GM12878 (cell line): Measurements from ENCODE around the gene KRTAP21-1. TPM values are rescaled to one million over a fixed set of nuclear protein-coding genes. Genes with fewer than 3 reads are reported as not detected.

Source experiments
- ATAC-seq: fragments of 200-7000 bp; cut with Tn5 transposase; 3 replicates; pipeline ENCODE4 v1.9.1; 2020; ENCODE audit warnings: mild to moderate bottlenecking, moderate library complexity
- BruUV-seq: library from RNA; stranded (reverse); fragments of 400-500 nt; replicated peaks from 2 replicates; lab custom pipeline; 2021; lab: Mats Ljungman, UMichigan
- CTCF ChIA-PET: fragments of 300-600 bp; sonication (Branson Sonifier 250); formaldehyde crosslinking; extraction: SDS; loops from one replicate; lab custom pipeline; 2021; ENCODE audit warnings: inconsistent platforms; lab: Yijun Ruan, JAX
- POLR2A ChIA-PET: fragments of 350-600 bp; formaldehyde crosslinking; extraction: SDS; loops from one replicate; lab custom pipeline; 2021; ENCODE audit warnings: inconsistent platforms; lab: Charles Lee
- RAD21 ChIA-PET: fragments of 300-600 bp; sonication (Branson Sonifier 250); formaldehyde crosslinking; loops from one replicate; lab custom pipeline; 2023; ENCODE audit warnings: antibody characterized with exemption; ENCODE audit not compliant: unreplicated experiment; lab: Charles Lee
- SMC1A ChIA-PET: fragments of 300-600 bp; sonication (Branson Sonifier 250); formaldehyde crosslinking; loops from one replicate; lab custom pipeline; 2023; ENCODE audit not compliant: unreplicated experiment, uncharacterized antibody; lab: Charles Lee
- DNase-seq: peaks from one replicate; pipeline ENCODE4 v3.0.0-alpha.2; 2011; ENCODE audit warnings: low read depth, low spot score
- FAIRE-seq: peaks from 3 replicates; lab custom pipeline; 2011; peaks lifted over from hg19 to GRCh38; lab: Jason Lieb, UNC
- H2AFZ ChIP-seq: 2 replicates; pipeline ENCODE4 v1.6.0; 2011; ENCODE audit warnings: low read depth, low read length, control low read depth; ENCODE audit not compliant: control insufficient read depth
- H3K27ac ChIP-seq: 2 replicates; pipeline ENCODE4 v1.5.1; 2011; ENCODE audit warnings: control low read depth; ENCODE audit not compliant: control insufficient read depth, insufficient read depth
- H3K27me3 ChIP-seq, 2 experiments: replicated peaks in 1 of 2; 2 replicates each; pipeline versions ENCODE4 v1.6.0 to v1.6.1; 2011; ENCODE audit warnings: low read length in 1 of 2; ENCODE audit not compliant: control insufficient read depth in 2 of 2, insufficient read depth in 2 of 2
- H3K36me3 ChIP-seq, 2 experiments: 2 replicates each; pipeline ENCODE4 v1.5.1; 2011; ENCODE audit warnings: low read length in 1 of 2; ENCODE audit not compliant: control insufficient read depth in 2 of 2, insufficient read depth in 2 of 2
- H3K4me1 ChIP-seq: 2 replicates; pipeline ENCODE4 v1.6.1; 2011; ENCODE audit warnings: mild to moderate bottlenecking, low read length, moderate library complexity, mixed read lengths; ENCODE audit not compliant: control insufficient read depth, insufficient read depth
- H3K4me2 ChIP-seq: 2 replicates; pipeline ENCODE4 v1.6.0; 2011; ENCODE audit warnings: control low read depth; ENCODE audit not compliant: control insufficient read depth, insufficient read depth
- H3K4me3 ChIP-seq: fragments of 200-600 bp; sonication (generic); 2 replicates; pipeline ENCODE4 v1.5.1; 2016
- H3K79me2 ChIP-seq: 2 replicates; pipeline ENCODE4 v1.6.0; 2011; ENCODE audit warnings: low read length; ENCODE audit not compliant: control insufficient read depth, insufficient read depth
- H3K9ac ChIP-seq: 2 replicates; pipeline ENCODE4 v1.8.0; 2011; ENCODE audit warnings: low read length, control low read depth, mixed read lengths; ENCODE audit not compliant: control insufficient read depth, insufficient read depth
- H3K9me3 ChIP-seq: replicated peaks from 3 replicates; pipeline ENCODE4 v1.5.1; 2011; ENCODE audit warnings: mild to moderate bottlenecking, low read length; ENCODE audit not compliant: control insufficient read depth, insufficient read depth
- H4K20me1 ChIP-seq: 2 replicates; pipeline ENCODE4 v1.6.0; 2011; ENCODE audit not compliant: control insufficient read depth, insufficient read depth
- BACH1 ChIP-seq: fragments of 450-650 bp; IDR thresholded peaks from 2 replicates; pipeline ENCODE4 v1.6.1; 2017; ENCODE audit warnings: mild to moderate bottlenecking, borderline replicate concordance
- EP300 ChIP-seq, 2 experiments: fragments of 150-350 bp in 1 of 2; IDR thresholded peaks; 2 replicates each; pipeline ENCODE4 v1.6.1; 2011 to 2012; ENCODE audit warnings: low read depth in 2 of 2, low read length in 2 of 2, borderline replicate concordance in 1 of 2, improper control_type of control experiment in 1 of 2, inconsistent platforms in 1 of 2; ENCODE audit not compliant: control insufficient read depth in 1 of 2
- IKZF1 ChIP-seq: fragments of 450-650 bp; conservative IDR thresholded peaks from 2 replicates; pipeline ENCODE4 v1.6.1; 2017; ENCODE audit warnings: antibody characterized with exemption, mild to moderate bottlenecking
- MEF2A ChIP-seq: IDR thresholded peaks from 2 replicates; pipeline ENCODE4 v1.6.1; 2011; ENCODE audit warnings: low read depth, mild to moderate bottlenecking, low read length, moderate library complexity; ENCODE audit not compliant: insufficient read depth
- MEF2B ChIP-seq: fragments of 450-650 bp; IDR thresholded peaks from 2 replicates; pipeline ENCODE4 v1.6.1; 2018; ENCODE audit warnings: mild to moderate bottlenecking, moderate library complexity; ENCODE audit not compliant: partially characterized antibody, poor library complexity, severe bottlenecking
- NFYB ChIP-seq: IDR thresholded peaks from 2 replicates; pipeline ENCODE4 v1.6.1; 2011; ENCODE audit warnings: low read depth, mild to moderate bottlenecking, low read length, improper control_type of control experiment, moderate library complexity; ENCODE audit not compliant: insufficient read depth
- ZNF592 ChIP-seq: fragments of 450-650 bp; IDR thresholded peaks from 2 replicates; pipeline ENCODE4 v1.6.1; 2017; ENCODE audit warnings: mild to moderate bottlenecking, moderate library complexity
- ZSCAN29 ChIP-seq: fragments of 450-650 bp; IDR thresholded peaks from 2 replicates; pipeline ENCODE4 v1.6.1; 2017; ENCODE audit warnings: mild to moderate bottlenecking, moderate library complexity
- WGBS: methylation state at CpG from one replicate; pipeline ENCODE4 v1.1.6; 2016; ENCODE audit warnings: low lambda C conversion rate; ENCODE audit not compliant: insufficient replicate concordance, insufficient coverage; ENCODE audit errors: missing lambda C conversion rate; 5-methylcytosine and 5-hydroxymethylcytosine counted together
- in situ Hi-C: fragments of 300-500 bp; cut with MboI; formaldehyde crosslinking; loops from 9 replicates; pipeline ENCODE4 v1.14.3; 2018; ENCODE audit warnings: mixed read lengths
- intact Hi-C: fragments of 100-400 bp; cut with micrococcal nuclease; formaldehyde crosslinking; loops from one replicate; pipeline ENCODE4 v1.14.2; 2022; ENCODE audit not compliant: unreplicated experiment
- polyA plus RNA-seq, 11 experiments: library from polyadenylated mRNA; depleted of rRNA in 4 of 11; unstranded in 6 of 11; stranded (reverse) in 5 of 11; fragments of >200 nt; fragmentation: Nextera tagmentation in 4 of 11; fragmentation: Illumina TruSeq in 1 of 11; extraction: Ambion mirVana in 4 of 11; extraction: Trizol in 1 of 11; gene quantifications; 1 replicate in 1 of 11; 2 replicates in 10 of 11; pipeline versions ENCODE4 v1.2.1 to v1.2.3, GENCODE V29; 2011 to 2016; ENCODE audit warnings: inconsistent platforms in 2 of 11, missing spikeins in 2 of 11, low read depth in 1 of 11
- total RNA-seq, 4 experiments: library from RNA; depleted of rRNA in 3 of 4; stranded (reverse); fragments of >200 nt in 3 of 4; fragmentation: Illumina TruSeq in 1 of 4; extraction: Trizol in 1 of 4; gene quantifications; 2 replicates each; pipeline versions ENCODE4 v1.2.1 to v1.2.3, GENCODE V29; 2013 to 2021

Gene KRTAP21-1
- total and polyA plus RNA-seq, 10 of the 15 experiments (the other 5 are each of a cell fraction or from before 2014, with no cell fraction given), result not detected

GRCh38 chr21:30760776-30761175, 5.5 kb upstream of the KRTAP21-1 start (continued):
- TF ChIP-seq ZSCAN29, result no peak
- no peak for TF ChIP-seq BACH1

- no peak for ATAC-seq
- POLR2A ChIA-PET, result no interaction called here
- no peaks in the 10 kb centered on the region; the same call in 2 of the 3 replicates for H3K9me3 ChIP-seq
- FAIRE-seq, result no peak
- H3K4me3 ChIP-seq, result no peak overlapping the region
- H3K9ac ChIP-seq, result no peak overlapping the region
- RAD21 ChIA-PET, result no interaction called here
- no peaks in the 10 kb centered on the region for H3K36me3 ChIP-seq
- H3K27ac ChIP-seq, result no peak overlapping the region
- H3K79me2 ChIP-seq, result no peaks in the 10 kb centered on the region
- H3K27me3 ChIP-seq, result no peaks in the 10 kb centered on the region
- no TSS peak for BruUV-seq
- SMC1A ChIA-PET, result no interaction called here
- no peak for DNase-seq
- H2AFZ ChIP-seq, result no peak overlapping the region
- CTCF ChIA-PET, result no interaction called here
- H3K4me2 ChIP-seq, result no peak overlapping the region
- intact Hi-C loops (no loop called here), in situ Hi-C loops (no loop called here)
- no peaks in the 10 kb centered on the region for H4K20me1 ChIP-seq
- H3K4me1 ChIP-seq, result no peaks in the 10 kb centered on the region
- TF ChIP-seq IKZF1, result no peak
- TF ChIP-seq, all 136 proteins: peak for 0
- 13% methylated on average over 2 of the region's 2 CpGs for WGBS
Observed at GRCh38 chr21:30758306-30758705, 3.1 kb upstream of the KRTAP21-1 start.

- FAIRE-seq (no peak), DNase-seq (no peak)
- no peak within 1 kb of the TSS for H3K4me2 ChIP-seq
- no peak within 1 kb of the TSS for H3K27ac ChIP-seq
- H3K4me1 ChIP-seq, result no peaks in the 10 kb centered on the region
- RAD21 ChIA-PET, result no interaction called here
- H3K9ac ChIP-seq, result no peak within 1 kb of the TSS
- CTCF ChIA-PET, result no interaction called here
- POLR2A ChIA-PET, result no interaction called here
- no peaks in the 10 kb centered on the region for H3K9me3 ChIP-seq
- in situ Hi-C loops, result no loop called here
- intact Hi-C loops, result no loop called here
- TF ChIP-seq MEF2B, result no peak
- TF ChIP-seq MEF2A, result no peak
- no peak for TF ChIP-seq NFYB
- TF ChIP-seq EP300 (IDR thresholded peaks at IDR 0.05; ENCODE audit: borderline replicate concordance in 1 of 2, control insufficient read depth in 1 of 2, low read depth in 2 of 2, low read length in 2 of 2), result no peak
- TF ChIP-seq ZNF592, result no peak
- TF ChIP-seq, all 136 proteins: peak for 0
- no peak for ATAC-seq
- H3K4me3 ChIP-seq, result no peak within 1 kb of the TSS
- H3K36me3 ChIP-seq, result no peaks in the 10 kb centered on the region
- SMC1A ChIA-PET, result no interaction called here
- H3K79me2 ChIP-seq, result no peaks in the 10 kb centered on the region
- H2AFZ ChIP-seq, result no peak within 1 kb of the TSS
- H4K20me1 ChIP-seq, result no peaks in the 10 kb centered on the region
- no TSS peak for BruUV-seq
- H3K27me3 ChIP-seq, result no peaks in the 10 kb centered on the region
Observed at GRCh38 chr21:30747159-30747558, 8.1 kb downstream of the KRTAP21-1 start, which contains the start of gene KRTAP21-2. Gene KRTAP21-2, minus strand, starts transcription at chr21:30747259. Its CDS starts 57 bp downstream, at chr21:30747202.
